Colonic mucosa (tissue), 4 donors: Measurements from ENCODE around the gene ST7. TPM values are rescaled to one million over a fixed set of nuclear protein-coding genes. Genes with fewer than 3 reads are reported as not detected.

Source experiments
- DNase-seq: peaks from one replicate; pipeline ENCODE4 v3.0.0-alpha.2; 2020
- H3K27ac ChIP-seq: fragments of 200-600 bp; one replicate; pipeline ENCODE4 v1.8.0; 2021
- H3K27me3 ChIP-seq: fragments of 200-600 bp; one replicate; pipeline ENCODE4 v1.8.0; 2021
- H3K36me3 ChIP-seq: fragments of 200-600 bp; one replicate; pipeline ENCODE4 v1.8.0; 2021
- H3K4me1 ChIP-seq: fragments of 200-600 bp; one replicate; pipeline ENCODE4 v1.8.0; 2021; ENCODE audit warnings: mild to moderate bottlenecking
- H3K4me3 ChIP-seq: fragments of 200-600 bp; one replicate; pipeline ENCODE4 v1.8.0; 2021
- H3K9ac ChIP-seq, 2 donors: one replicate each; pipeline ENCODE4 v1.7.0; 2013; ENCODE audit warnings: control low read depth in 2 of 2, low read depth in 2 of 2, low read length in 2 of 2
- H3K9me3 ChIP-seq: fragments of 200-600 bp; one replicate; pipeline ENCODE4 v1.8.0; 2021
- CTCF ChIP-seq: fragments of 200-600 bp; IDR thresholded peaks from one replicate; pipeline ENCODE4 v1.8.0; 2022; ENCODE audit warnings: antibody characterized with exemption, mild to moderate bottlenecking
- intact Hi-C: fragments of 100-400 bp; cut with DNase I; formaldehyde crosslinking; loops from one replicate; pipeline ENCODE4 v1.14.1; 2022
- total RNA-seq, 2 donors: library from RNA; stranded (reverse); fragmentation: NEBNext Ultra II Directional in 1 of 2; extraction: Animal tissue kit (Norgen Biotek cat#: 25700) in 1 of 2; gene quantifications; one replicate each; pipeline ENCODE4 v1.2.1, GENCODE V29; 2021
- donor health status: healthy.
- donor health status: DM: no; HTN: no; CAD: no.
- donor health status: DM: no; HTN: no; CAD: no.

Gene ST7
- total RNA-seq, 2 donors from 2014 or later = 10.6 to 12.2 TPM

- no peak overlapping the region for H3K9ac ChIP-seq
- no peak for TF ChIP-seq CTCF
- intact Hi-C loops = no loop called here
- no peaks in the 10 kb centered on the region for H3K4me1 ChIP-seq
- H3K27ac ChIP-seq = no peak overlapping the region
- H3K9me3 ChIP-seq = no peaks in the 10 kb centered on the region
- H3K27me3 ChIP-seq = no peaks in the 10 kb centered on the region
- no peak overlapping the region for H3K4me3 ChIP-seq
- DNase-seq = no peak
- H3K36me3 ChIP-seq = no peaks in the 10 kb centered on the region
Observed at GRCh38 chr7:117158941-117159697, 205.8 kb downstream of the ST7 start.

- Histone ChIP-seq H3K4me1 (no peaks in the 10 kb centered on the region), H3K36me3 (no peaks in the 10 kb centered on the region), H3K4me3 (no peak overlapping the region), H3K27me3 (no peaks in the 10 kb centered on the region), H3K9me3 (no peaks in the 10 kb centered on the region), H3K9ac (no peak overlapping the region), H3K27ac (no peak overlapping the region)
- no peak for TF ChIP-seq CTCF
- no peak for DNase-seq
- intact Hi-C loops = no loop called here
Observed at GRCh38 chr7:117163101-117163500, 209.8 kb downstream of the ST7 start.

- Histone ChIP-seq H3K36me3 (no peaks in the 10 kb centered on the region), H3K9ac (no peak overlapping the region), H3K27ac (no peak overlapping the region), H3K4me3 (no peak overlapping the region), H3K9me3 (no peaks in the 10 kb centered on the region), H3K27me3 (no peaks in the 10 kb centered on the region), H3K4me1 (no peaks in the 10 kb centered on the region)
- TF ChIP-seq CTCF = no peak
- DNase-seq = no peak
- intact Hi-C loops = no loop called here
Observed at GRCh38 chr7:117164620-117165019, 211.3 kb downstream of the ST7 start.

GRCh38 chr7:117165656-117166055, 212.4 kb downstream of the ST7 start:
- DNase-seq = no peak
- no peak overlapping the region for H3K27ac ChIP-seq
- H3K36me3 ChIP-seq = no peaks in the 10 kb centered on the region
- no peak for TF ChIP-seq CTCF
- H3K9ac ChIP-seq = no peak overlapping the region
- H3K27me3 ChIP-seq = no peaks in the 10 kb centered on the region
- intact Hi-C loops = no loop called here
- no peaks in the 10 kb centered on the region for H3K9me3 ChIP-seq
- no peaks in the 10 kb centered on the region for H3K4me1 ChIP-seq
- no peak overlapping the region for H3K4me3 ChIP-seq

- intact Hi-C loops = no loop called here
- no peak for TF ChIP-seq CTCF
- H3K4me3 ChIP-seq = no peak overlapping the region
- no peaks in the 10 kb centered on the region for H3K36me3 ChIP-seq
- H3K9me3 ChIP-seq = no peaks in the 10 kb centered on the region
- DNase-seq = no peak
- no peaks in the 10 kb centered on the region for H3K4me1 ChIP-seq
- H3K27ac ChIP-seq = no peak overlapping the region
- H3K9ac ChIP-seq = no peak overlapping the region
- no peaks in the 10 kb centered on the region for H3K27me3 ChIP-seq
Observed at GRCh38 chr7:117169907-117170306, 216.6 kb downstream of the ST7 start.
